ENCODE measurements around the gene LBH.
A peak's percentile ranks its signal among the peaks of the same experiment; 100 is the strongest.

The LBH gene

GRCh38 chr2:30272761-30273573 lies 41.6 kb downstream of the LBH start:
- no peak overlapping the region for H3K4me3 ChIP-seq (replicated peaks in 1 of 2; ENCODE audit: low read depth in 2 of 2, low read length in 2 of 2)
- no peak for TF ChIP-seq CTCF (IDR thresholded peaks at IDR 0.05; ENCODE audit: low read depth, low read length)
- peak; percentile 66 to 78 for DNase-seq (ENCODE audit: low read depth in 2 of 2)

GRCh38 chr2:30273574-30273929 lies 42.2 kb downstream of the LBH start:
- no peak overlapping the region for H3K4me3 ChIP-seq (replicated peaks in 1 of 2; ENCODE audit: low read depth in 2 of 2, low read length in 2 of 2)
- peak in 1 of 2 donors; percentile 52 for DNase-seq (ENCODE audit: low read depth in 2 of 2)
- TF ChIP-seq CTCF (IDR thresholded peaks at IDR 0.05; ENCODE audit: low read depth, low read length): no peak

- no peak for DNase-seq (ENCODE audit: low read depth in 2 of 2)
- no peak for TF ChIP-seq CTCF (IDR thresholded peaks at IDR 0.05; ENCODE audit: low read depth, low read length)
- H3K4me3 ChIP-seq (replicated peaks in 1 of 2; ENCODE audit: low read depth in 2 of 2, low read length in 2 of 2): no peak overlapping the region
Observed at GRCh38 chr2:30275256-30275655, 43.9 kb downstream of the LBH start.

- DNase-seq (ENCODE audit: low read depth in 2 of 2): no peak
- H3K4me3 ChIP-seq (replicated peaks in 1 of 2; ENCODE audit: low read depth in 2 of 2, low read length in 2 of 2): no peak overlapping the region
- no peak for TF ChIP-seq CTCF (IDR thresholded peaks at IDR 0.05; ENCODE audit: low read depth, low read length)
Observed at GRCh38 chr2:30276455-30276911, 45.1 kb downstream of the LBH start.

GRCh38 chr2:30277582-30277981 lies 46.2 kb downstream of the LBH start:
- DNase-seq (ENCODE audit: low read depth in 2 of 2): no peak
- no peak for TF ChIP-seq CTCF (IDR thresholded peaks at IDR 0.05; ENCODE audit: low read depth, low read length)
- no peak overlapping the region for H3K4me3 ChIP-seq (replicated peaks in 1 of 2; ENCODE audit: low read depth in 2 of 2, low read length in 2 of 2)

GRCh38 chr2:30278419-30278818 lies 47.1 kb downstream of the LBH start:
- no peak for TF ChIP-seq CTCF (IDR thresholded peaks at IDR 0.05; ENCODE audit: low read depth, low read length)
- H3K4me3 ChIP-seq (replicated peaks in 1 of 2; ENCODE audit: low read depth in 2 of 2, low read length in 2 of 2): no peak overlapping the region
- DNase-seq (ENCODE audit: low read depth in 2 of 2): no peak
